K562 (cell line): ENCODE results near the gene PRM3. TPM values are rescaled to one million over a fixed set of nuclear protein-coding genes. Genes with fewer than 3 reads are reported as not detected.
A peak's percentile ranks its signal among the peaks of the same experiment; 100 is the strongest.

Source experiments
- ATAC-seq: fragments of 200-7000 bp; cut with Tn5 transposase; 3 replicates; pipeline ENCODE4 v1.9.1; 2020; ENCODE audit warnings: moderate library complexity
- BruUV-seq: library from RNA; stranded (reverse); fragments of 400-500 nt; replicated peaks from 2 replicates; lab custom pipeline; 2021; lab: Mats Ljungman, UMichigan
- CTCF ChIA-PET: fragments of 300-600 bp; formaldehyde crosslinking; extraction: SDS; loops from one replicate; lab custom pipeline; 2021; ENCODE audit warnings: low intra/inter-chr PET ratio; lab: Yijun Ruan, JAX
- POLR2A ChIA-PET: fragments of 300-600, 350-650 bp; sonication (Branson Sonifier 250); formaldehyde crosslinking; extraction: SDS; loops from one replicate; lab custom pipeline; 2021; ENCODE audit warnings: antibody characterized with exemption, inconsistent platforms; lab: Yijun Ruan, JAX
- DNase-seq, 4 experiments: peaks; one replicate each; pipeline versions ENCODE4 v3.0.0 to v3.0.0-alpha.2; 2011 to 2018; ENCODE audit warnings: low spot score in 3 of 4, mixed read lengths in 3 of 4; ENCODE audit errors: extremely low read depth in 1 of 4
- FAIRE-seq: peaks from 2 replicates; lab custom pipeline; 2011; peaks lifted over from hg19 to GRCh38; lab: Jason Lieb, UNC
- H2AFZ ChIP-seq: 2 replicates; pipeline ENCODE4 v1.6.0; 2011; ENCODE audit warnings: low read depth, low read length, control low read depth, inconsistent platforms
- H3K27ac ChIP-seq: fragments of 200-600 bp; 3 replicates; pipeline ENCODE4 v1.8.0; 2011; ENCODE audit warnings: low read depth, mild to moderate bottlenecking, control low read depth, inconsistent platforms, low read length, moderate library complexity, mixed read lengths; ENCODE audit errors: extremely low read depth
- H3K27me3 ChIP-seq, 2 experiments: fragments of 300-600 bp in 1 of 2; 2 replicates in 1 of 2; 3 replicates in 1 of 2; pipeline versions ENCODE4 v1.6.0 to v1.8.0; 2011; ENCODE audit warnings: inconsistent platforms in 2 of 2, low read length in 2 of 2, mild to moderate bottlenecking in 1 of 2, mixed read lengths in 1 of 2, moderate library complexity in 1 of 2; ENCODE audit not compliant: control insufficient read depth in 2 of 2, insufficient read depth in 2 of 2
- H3K36me3 ChIP-seq: fragments of 300-600 bp; 3 replicates; pipeline ENCODE4 v1.8.0; 2011; ENCODE audit warnings: mild to moderate bottlenecking, low read length, inconsistent platforms; ENCODE audit not compliant: control insufficient read depth, insufficient read depth
- H3K4me1 ChIP-seq, 2 experiments: fragments of 200-600 bp in 1 of 2; replicated peaks in 1 of 2; 2 replicates in 1 of 2; 3 replicates in 1 of 2; pipeline versions ENCODE4 v1.5.1 to v1.8.0; 2011; ENCODE audit warnings: inconsistent platforms in 2 of 2, low read length in 2 of 2, mild to moderate bottlenecking in 1 of 2, mixed read lengths in 1 of 2, moderate library complexity in 1 of 2; ENCODE audit not compliant: control insufficient read depth in 2 of 2, insufficient read depth in 2 of 2
- H3K4me2 ChIP-seq: 2 replicates; pipeline ENCODE4 v1.6.1; 2011; ENCODE audit warnings: low read length, control low read depth, inconsistent platforms, mixed read lengths; ENCODE audit not compliant: insufficient read depth
- H3K4me3 ChIP-seq: fragments of 200-600 bp; sonication (generic), shearing (Covaris generic); 2 replicates; pipeline ENCODE4 v1.5.1; 2016; ENCODE audit warnings: control low read depth, inconsistent platforms
- H3K79me2 ChIP-seq: fragments of 200-600 bp; 3 replicates; pipeline ENCODE4 v1.8.0; 2011; ENCODE audit warnings: low read length, inconsistent platforms; ENCODE audit not compliant: control insufficient read depth, insufficient read depth
- H3K9ac ChIP-seq, 2 experiments: 2 replicates each; pipeline versions ENCODE4 v1.6.0 to v1.6.1; 2011; ENCODE audit warnings: low read depth in 2 of 2, low read length in 2 of 2, control low read depth in 1 of 2, inconsistent platforms in 1 of 2, mild to moderate bottlenecking in 1 of 2, mixed read lengths in 1 of 2; ENCODE audit not compliant: insufficient read depth in 1 of 2
- H3K9me1 ChIP-seq: one replicate; pipeline ENCODE4 v1.6.0; 2011; ENCODE audit warnings: inconsistent platforms, mild to moderate bottlenecking, low read length, moderate library complexity; ENCODE audit not compliant: control insufficient read depth, insufficient read depth
- H3K9me3 ChIP-seq: replicated peaks from 2 replicates; pipeline ENCODE4 v1.5.1; 2011; ENCODE audit warnings: low read depth, low read length, inconsistent platforms; ENCODE audit not compliant: control insufficient read depth, insufficient read depth
- H4K20me1 ChIP-seq: replicated peaks from 2 replicates; pipeline ENCODE4 v1.6.1; 2011; ENCODE audit warnings: low read length, inconsistent platforms, mixed read lengths; ENCODE audit not compliant: control insufficient read depth, insufficient read depth
- BACH1 ChIP-seq: fragments of 200-800 bp; sonication (Bioruptor generic); IDR thresholded peaks from 2 replicates; pipeline ENCODE4 v1.6.1; 2016; ENCODE audit warnings: missing genetic modification characterization, missing compliant biosample characterization
- CHD1 ChIP-seq: fragments of 200-600 bp; sonication (generic); IDR thresholded peaks from one replicate; pipeline ENCODE4 v1.6.1; 2012; ENCODE audit warnings: mild to moderate bottlenecking, moderate library complexity, low read length, inconsistent platforms
- CHD2 ChIP-seq: IDR thresholded peaks from 2 replicates; pipeline ENCODE4 v1.6.1; 2011; ENCODE audit warnings: low read depth, low read length
- EHMT2 ChIP-seq: fragments of 450-650 bp; IDR thresholded peaks from 2 replicates; pipeline ENCODE4 v1.6.1; 2018; ENCODE audit warnings: antibody characterized with exemption
- EWSR1 ChIP-seq: fragments of 450-650 bp; IDR thresholded peaks from 2 replicates; pipeline ENCODE4 v1.6.1; 2018; ENCODE audit warnings: borderline replicate concordance, mild to moderate bottlenecking, low read depth, moderate library complexity; ENCODE audit not compliant: partially characterized antibody
- STAT5A ChIP-seq: IDR thresholded peaks from 2 replicates; pipeline ENCODE4 v1.6.1; 2012; ENCODE audit warnings: low read length, inconsistent platforms, borderline replicate concordance
- TEAD1 ChIP-seq, 2 experiments: fragments of 450-650 bp in 1 of 2; sonication (generic) in 1 of 2; formaldehyde crosslinking; IDR thresholded peaks; 2 replicates each; pipeline versions ENCODE4 v1.4.0 to v1.8.0; 2020 to 2022; ENCODE audit warnings: mild to moderate bottlenecking in 2 of 2, missing genetic modification reagents in 1 of 2
- ZEB2 ChIP-seq: fragments of 450-650 bp; IDR thresholded peaks from 2 replicates; pipeline ENCODE4 v1.6.1; 2016
- ZNF143 ChIP-seq: sonication (generic); formaldehyde crosslinking; IDR thresholded peaks from 2 replicates; pipeline ENCODE4 v1.9.0; 2022; ENCODE audit warnings: mild to moderate bottlenecking, missing genetic modification reagents
- ZNF316 ChIP-seq: fragments of 450-650 bp; IDR thresholded peaks from 2 replicates; pipeline ENCODE4 v1.6.1; 2016
- ZNF436 ChIP-seq: fragments of 250-450, 450-650 bp; sonication (Bioruptor Pico); formaldehyde crosslinking; IDR thresholded peaks from 2 replicates; pipeline ENCODE4 v1.7.0; 2020; ENCODE audit warnings: mild to moderate bottlenecking
- ZNF79 ChIP-seq: fragments of 250-450 bp; sonication (Bioruptor Pico); IDR thresholded peaks from 2 replicates; pipeline ENCODE4 v1.4.0; 2020; ENCODE audit warnings: low read depth, mild to moderate bottlenecking, moderate library complexity
- WGBS: fragments of 100-300 bp; shearing (Covaris generic); methylation state at CpG from one replicate; pipeline ENCODE4 v1.1.6; 2016; ENCODE audit warnings: low coverage, mixed read lengths; ENCODE audit not compliant: insufficient coverage; ENCODE audit errors: missing lambda C conversion rate; 5-methylcytosine and 5-hydroxymethylcytosine counted together
- in situ Hi-C: fragments of 300-500 bp; cut with MboI; formaldehyde crosslinking; loops from 4 replicates; pipeline ENCODE4 v1.15.0; 2018; ENCODE audit warnings: inconsistent platforms, mixed read lengths
- intact Hi-C: fragments of 100-400 bp; cut with micrococcal nuclease; formaldehyde crosslinking; loops from 2 replicates; pipeline ENCODE4 v1.14.2; 2022
- polyA plus RNA-seq, 8 experiments: library from polyadenylated mRNA; depleted of rRNA in 4 of 8; stranded (reverse) in 5 of 8; unstranded in 3 of 8; fragments of >200 nt; fragmentation: Nextera tagmentation in 2 of 8; fragmentation: Illumina TruSeq in 1 of 8; extraction: Ambion mirVana in 2 of 8; extraction: Trizol in 1 of 8; gene quantifications; 2 replicates each; pipeline versions ENCODE4 v1.2.1 to v1.2.3, GENCODE V29; 2011 to 2014; ENCODE audit warnings: inconsistent platforms in 1 of 8, missing spikeins in 1 of 8
- total RNA-seq, 7 experiments: library from RNA; depleted of rRNA in 6 of 7; stranded (reverse); fragments of >200 nt in 6 of 7; fragmentation: Illumina TruSeq in 2 of 7; extraction: Trizol in 2 of 7; gene quantifications; 2 replicates each; pipeline versions ENCODE4 v1.2.1 to v1.2.3, GENCODE V29; 2011 to 2021; ENCODE audit warnings: low replicate concordance in 1 of 7
- TF ChIP-seq, protein P1 (sequence below): fragments of 250-450 bp; sonication (Bioruptor Pico); IDR thresholded peaks from 2 replicates; pipeline ENCODE4 v1.8.0; 2022; ENCODE audit warnings: inconsistent platforms
- TF ChIP-seq, protein P2 (sequence below): fragments of 250-450 bp; sonication (Bioruptor Pico); IDR thresholded peaks from 2 replicates; pipeline ENCODE4 v1.4.0; 2020; ENCODE audit warnings: mild to moderate bottlenecking, moderate library complexity
- TF ChIP-seq, protein P3 (sequence below): sonication (generic); formaldehyde crosslinking; IDR thresholded peaks from 2 replicates; pipeline ENCODE4 v1.5.0; 2020; ENCODE audit warnings: missing genetic modification reagents

PRM3 gene
- total and polyA plus RNA-seq, 9 of the 15 experiments (the other 6 are each of a cell fraction or from before 2014, with no cell fraction given), result not detected

DNA sequence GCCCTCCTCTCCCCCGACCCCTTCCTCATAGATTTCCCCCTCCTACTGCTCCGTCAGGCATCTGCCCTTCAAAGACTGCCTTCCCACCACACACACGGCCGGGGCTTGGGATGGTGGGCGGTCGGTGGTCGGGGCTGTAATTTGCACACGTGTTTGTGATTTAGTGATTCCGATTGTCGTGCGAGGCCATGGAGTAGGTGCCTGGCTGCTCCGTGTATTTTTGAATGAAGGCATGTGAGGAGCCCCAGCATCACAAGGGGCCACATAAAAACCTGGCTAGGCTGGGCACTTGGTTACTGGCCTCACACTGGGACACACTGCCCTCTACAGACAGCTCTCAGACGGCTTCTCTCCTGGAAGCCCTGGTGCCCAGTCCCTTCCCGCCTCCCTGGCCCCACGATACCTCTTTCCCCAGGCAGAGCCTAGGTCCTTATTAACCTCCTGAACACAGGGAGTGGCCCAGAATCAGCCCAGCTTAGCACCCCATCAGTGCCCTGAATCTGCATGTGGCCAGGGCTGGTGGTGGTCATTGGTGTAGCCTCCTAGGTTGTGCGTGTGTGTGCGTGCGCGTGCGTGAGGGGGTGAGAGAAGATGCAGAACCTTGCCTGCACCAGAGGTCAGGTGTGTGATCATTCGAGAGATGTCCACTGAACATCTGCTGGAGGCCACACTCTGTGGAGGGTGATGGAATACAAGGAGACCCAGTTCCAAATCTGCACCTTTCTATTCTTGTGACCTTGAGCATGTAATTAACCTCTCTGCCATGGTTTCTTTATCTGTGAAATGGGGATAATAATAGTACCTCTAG lies 16.1 kb downstream of the PRM3 start (continued):
- TF ChIP-seq, protein P1, sequence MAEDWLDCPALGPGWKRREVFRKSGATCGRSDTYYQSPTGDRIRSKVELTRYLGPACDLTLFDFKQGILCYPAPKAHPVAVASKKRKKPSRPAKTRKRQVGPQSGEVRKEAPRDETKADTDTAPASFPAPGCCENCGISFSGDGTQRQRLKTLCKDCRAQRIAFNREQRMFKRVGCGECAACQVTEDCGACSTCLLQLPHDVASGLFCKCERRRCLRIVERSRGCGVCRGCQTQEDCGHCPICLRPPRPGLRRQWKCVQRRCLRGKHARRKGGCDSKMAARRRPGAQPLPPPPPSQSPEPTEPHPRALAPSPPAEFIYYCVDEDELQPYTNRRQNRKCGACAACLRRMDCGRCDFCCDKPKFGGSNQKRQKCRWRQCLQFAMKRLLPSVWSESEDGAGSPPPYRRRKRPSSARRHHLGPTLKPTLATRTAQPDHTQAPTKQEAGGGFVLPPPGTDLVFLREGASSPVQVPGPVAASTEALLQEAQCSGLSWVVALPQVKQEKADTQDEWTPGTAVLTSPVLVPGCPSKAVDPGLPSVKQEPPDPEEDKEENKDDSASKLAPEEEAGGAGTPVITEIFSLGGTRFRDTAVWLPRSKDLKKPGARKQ, result no peak
- TF ChIP-seq TEAD1 (CRISPR knock-in tag; IDR thresholded peaks at IDR 0.05), result no peak; a peak in 1 of 4 replicates
- no peak for TF ChIP-seq ZNF79 (CRISPR knock-in tag)
- no peak for TF ChIP-seq EHMT2
- TF ChIP-seq ZEB2, result no peak
- TF ChIP-seq EWSR1, result no peak
- no peak for TF ChIP-seq ZNF143 (CRISPR knock-in tag)

DNA sequence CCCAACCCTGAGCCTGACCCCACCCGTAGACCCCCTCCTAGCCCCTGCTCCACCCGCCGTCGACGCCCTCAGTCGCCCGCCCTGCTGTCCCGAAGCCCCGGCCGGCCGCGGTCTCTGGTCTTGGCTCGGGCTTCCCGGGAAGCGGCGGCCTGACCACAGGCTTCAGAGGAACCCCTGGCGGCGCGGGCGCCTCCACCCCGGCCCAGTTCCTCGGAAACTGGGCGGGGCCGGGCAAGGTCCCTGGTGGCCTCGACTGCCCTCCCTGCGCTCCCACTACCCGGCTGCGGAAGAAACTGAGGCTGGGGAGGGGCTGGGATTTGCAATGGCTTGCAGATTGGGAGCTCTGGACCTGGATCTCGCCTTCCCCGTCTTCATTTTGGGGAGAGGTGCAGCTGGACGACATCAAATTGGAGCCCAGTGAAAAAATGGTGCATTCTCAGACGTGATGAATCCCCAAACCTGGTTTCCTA lies 16.7 kb downstream of the PRM3 start:
- peak overlapping the region; percentile 82 for H3K4me3 ChIP-seq
- H3K4me1 ChIP-seq, result peaks cover 38 to 45% of the 10 kb centered on the region in 2 experiments; a peak in 4 of 5 replicates
- in situ Hi-C loops (no loop called here), intact Hi-C loops (loop anchor here (1.0 to 10.0 kb wide), 4 partner anchors 52 to 284 kb away; no protein-coding TSS in a partner anchor)
- H3K27ac ChIP-seq, result peak overlapping the region; percentile 86
- under 1% methylated on average over 32 of the region's 32 CpGs for WGBS
- CTCF ChIA-PET, result interaction anchor here (0.6 to 5.2 kb wide), 4 partner anchors 100 to 876 kb away, joined by 3 to 58 read pairs (median 5); no protein-coding TSS in a partner anchor
- H3K27me3 ChIP-seq, result peaks cover 0 to 9% of the 10 kb centered on the region in 2 experiments; a peak in 1 of 5 replicates
- peak overlapping the region; percentile 77 for H3K4me2 ChIP-seq
- peaks cover 25% of the 10 kb centered on the region; the same call in 1 of the 3 replicates for H3K36me3 ChIP-seq
- H3K9me1 ChIP-seq, result no peaks in the 10 kb centered on the region
- peaks cover 33% of the 10 kb centered on the region for H3K79me2 ChIP-seq
- H3K9me3 ChIP-seq, result no peaks in the 10 kb centered on the region
- DNase-seq (peak in 3 of 4 experiments; percentile 67 to 72 (median 71)), FAIRE-seq (no peak), ATAC-seq (peak; percentile 12)
- POLR2A ChIA-PET, result interaction anchor here (0.6 to 3.2 kb wide), 26 partner anchors 8 to 319 kb away, joined by 3 to 36 read pairs (median 5); partner anchors contain the start of genes PRM3 and TNP2
- peak overlapping the region; percentile 80 to 91; a peak in 3 of 4 replicates for H3K9ac ChIP-seq
- H4K20me1 ChIP-seq, result peaks cover 11% of the 10 kb centered on the region; the same call in 1 of the 2 replicates
- no TSS peak for BruUV-seq
- peak overlapping the region; percentile 92 for H2AFZ ChIP-seq
- TF ChIP-seq, protein P2, sequence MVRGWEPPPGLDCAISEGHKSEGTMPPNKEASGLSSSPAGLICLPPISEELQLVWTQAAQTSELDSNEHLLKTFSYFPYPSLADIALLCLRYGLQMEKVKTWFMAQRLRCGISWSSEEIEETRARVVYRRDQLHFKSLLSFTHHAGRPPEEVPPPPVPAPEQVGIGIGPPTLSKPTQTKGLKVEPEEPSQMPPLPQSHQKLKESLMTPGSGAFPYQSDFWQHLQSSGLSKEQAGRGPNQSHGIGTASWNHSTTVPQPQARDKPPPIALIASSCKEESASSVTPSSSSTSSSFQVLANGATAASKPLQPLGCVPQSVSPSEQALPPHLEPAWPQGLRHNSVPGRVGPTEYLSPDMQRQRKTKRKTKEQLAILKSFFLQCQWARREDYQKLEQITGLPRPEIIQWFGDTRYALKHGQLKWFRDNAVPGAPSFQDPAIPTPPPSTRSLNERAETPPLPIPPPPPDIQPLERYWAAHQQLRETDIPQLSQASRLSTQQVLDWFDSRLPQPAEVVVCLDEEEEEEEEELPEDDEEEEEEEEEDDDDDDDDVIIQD (CRISPR knock-in tag), result no peak
- TF ChIP-seq CHD2 (no peak), STAT5A (no peak), BACH1 (no peak), CHD1 (peak; percentile 18), ZNF436 (CRISPR knock-in tag) (no peak), ZNF316 (no peak)
- TF ChIP-seq, protein P3, sequence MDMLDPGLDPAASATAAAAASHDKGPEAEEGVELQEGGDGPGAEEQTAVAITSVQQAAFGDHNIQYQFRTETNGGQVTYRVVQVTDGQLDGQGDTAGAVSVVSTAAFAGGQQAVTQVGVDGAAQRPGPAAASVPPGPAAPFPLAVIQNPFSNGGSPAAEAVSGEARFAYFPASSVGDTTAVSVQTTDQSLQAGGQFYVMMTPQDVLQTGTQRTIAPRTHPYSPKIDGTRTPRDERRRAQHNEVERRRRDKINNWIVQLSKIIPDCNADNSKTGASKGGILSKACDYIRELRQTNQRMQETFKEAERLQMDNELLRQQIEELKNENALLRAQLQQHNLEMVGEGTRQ, result no peak
